ENCODE results near the gene MOB3B. TPM values are rescaled to one million over a fixed set of nuclear protein-coding genes. Genes with fewer than 3 reads are reported as not detected.

The MOB3B gene
- total and polyA plus RNA-seq, 2 of the 13 experiments (the other 11 are each of a cell fraction or from before 2014, with no cell fraction given), result 0.03 to 0.09 TPM

- Histone ChIP-seq H3K9ac (ENCODE audit: insufficient read depth, low read depth, low read length) (no peak overlapping the region), H3K4me2 (ENCODE audit: low read depth, low read length) (no peak overlapping the region), H3K27me3 (ENCODE audit: control insufficient read depth in 1 of 2, insufficient read depth in 2 of 2, low read length in 2 of 2) (peaks cover 0 to 6% of the 10 kb centered on the region in 2 experiments; a peak in 1 of 5 replicates), H3K4me1 (ENCODE audit: insufficient read depth, low read length) (peaks cover 12% of the 10 kb centered on the region), H3K4me3 (replicated peaks in 1 of 3; ENCODE audit: insufficient read depth in 1 of 3, low read depth in 2 of 3, low read length in 3 of 3) (no peak overlapping the region), H2AFZ (ENCODE audit: low read length) (no peak overlapping the region), H3K9me3 (ENCODE audit: low read length) (no peaks in the 10 kb centered on the region), H3K36me3 (replicated peaks in 1 of 2; ENCODE audit: control insufficient read depth in 1 of 2, insufficient read depth in 2 of 2, low read length in 2 of 2) (no peaks in the 10 kb centered on the region), H3K27ac (ENCODE audit: extremely low read length, insufficient read depth, low read length) (no peak overlapping the region), H4K20me1 (ENCODE audit: insufficient read depth, low read length) (no peaks in the 10 kb centered on the region), H3K79me2 (ENCODE audit: insufficient read depth, low read length) (no peaks in the 10 kb centered on the region)
- intact Hi-C loops (cut with micrococcal nuclease; ENCODE audit: unreplicated experiment) (no loop called here), in situ Hi-C loops (cut with HindIII; ENCODE audit: extremely low pct_ligation_motif_present, low pct_unique_long_range_greater_than_20kb) (no loop called here)
- no peak for FAIRE-seq
- POLR2A ChIA-PET, result no interaction called here
- ATAC-seq, result no peak
- 43% methylated on average over 5 of the region's 5 CpGs for WGBS (ENCODE audit: low lambda C conversion rate)
- no peak for DNase-seq (ENCODE audit: low spot score)
- CTCF ChIA-PET (ENCODE audit: low intra/inter-chr PET ratio, low total read pairs), result no interaction called here
- no TSS peak for BruUV-seq (replicated peaks)
- TF ChIP-seq AFF4 (CRISPR knock-in tag; IDR thresholded peaks at IDR 0.05) (no peak), PLSCR1 (CRISPR knock-in tag; IDR thresholded peaks at IDR 0.05; ENCODE audit: borderline replicate concordance) (no peak), ZNF18 (CRISPR knock-in tag; IDR thresholded peaks at IDR 0.05; ENCODE audit: insufficient replicate concordance) (no peak), ADNP (CRISPR knock-in tag; IDR thresholded peaks at IDR 0.05) (no peak), CBX1 (IDR thresholded peaks at IDR 0.05; ENCODE audit: low read depth) (no peak), EP300 (IDR thresholded peaks at IDR 0.05; ENCODE audit: low read depth in 2 of 2, low read length in 2 of 2) (no peak), EP300 (CRISPR knock-in tag; IDR thresholded peaks at IDR 0.05; ENCODE audit: borderline replicate concordance) (no peak), ATF3 (CRISPR knock-in tag; IDR thresholded peaks at IDR 0.05) (no peak), REST (IDR thresholded peaks at IDR 0.05; ENCODE audit: borderline replicate concordance in 1 of 2, low read depth in 1 of 2, low read length in 2 of 2) (no peak), ZNF232 (CRISPR knock-in tag; IDR thresholded peaks at IDR 0.05; ENCODE audit: borderline replicate concordance) (no peak), ZSCAN20 (CRISPR knock-in tag; IDR thresholded peaks at IDR 0.05; ENCODE audit: borderline replicate concordance) (no peak)
These were observed 167.0 kb downstream of the MOB3B start for GRCh38 chr9:27362447-27363210.

Measured in HepG2 (cell line).